GM12892 (cell line): Measurements from ENCODE around the gene TMLHE.
"Not testable (repeated sequence)": the region's sequence is repeated elsewhere in the genome, so short reads cannot be mapped to it uniquely, and the experiment has no call there.

Experiments
- POLR2A ChIP-seq: IDR thresholded peaks from 2 replicates; pipeline ENCODE4 v1.6.1; 2011; ENCODE audit warnings: low read depth, low read length, control low read depth
- TAF1 ChIP-seq: IDR thresholded peaks from 2 replicates; pipeline ENCODE4 v1.6.1; 2011; ENCODE audit warnings: low read depth, mild to moderate bottlenecking, control low read depth, low read length, borderline replicate concordance

DNA sequence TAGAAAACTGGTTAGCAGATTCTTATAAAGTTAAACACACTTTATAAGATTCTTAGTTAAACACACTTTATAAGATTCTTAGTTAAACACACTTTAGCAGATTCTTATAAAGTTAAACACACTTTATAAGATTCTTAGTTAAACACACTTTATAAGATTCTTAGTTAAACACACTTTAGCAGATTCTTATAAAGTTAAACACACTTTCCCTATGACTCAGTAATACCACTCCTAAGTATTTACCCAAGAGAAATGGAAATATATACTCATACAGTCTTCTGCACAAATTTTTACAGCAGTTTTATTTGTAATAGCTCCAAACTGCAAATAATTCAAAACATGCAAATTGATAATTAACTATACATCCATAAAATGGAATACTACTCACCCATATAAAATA, 7.4 kb upstream of the TMLHE start:
- TF ChIP-seq POLR2A, TAF1: not testable (repeated sequence)
